Urothelium cell line (cell line): Measurements from ENCODE around the gene FAM174C.
"Not testable (repeated sequence)": the region's sequence is repeated elsewhere in the genome, so short reads cannot be mapped to it uniquely, and the experiment has no call there.

ENCODE experiments used
- DNase-seq: peaks from one replicate; pipeline ENCODE4 v3.0.0; 2011; ENCODE audit warnings: low spot score, mixed read lengths
- FAIRE-seq: peaks from 2 replicates; lab custom pipeline; 2011; peaks lifted over from hg19 to GRCh38; lab: Jason Lieb, UNC

The FAM174C gene

GRCh38 chr19:1316466-1316865 is 41.1 kb downstream of the FAM174C start:
- FAIRE-seq (no peak), DNase-seq (no peak)

- no peak for DNase-seq
These were observed 42.1 kb downstream of the FAM174C start for GRCh38 chr19:1317274-1318003.

DNA sequence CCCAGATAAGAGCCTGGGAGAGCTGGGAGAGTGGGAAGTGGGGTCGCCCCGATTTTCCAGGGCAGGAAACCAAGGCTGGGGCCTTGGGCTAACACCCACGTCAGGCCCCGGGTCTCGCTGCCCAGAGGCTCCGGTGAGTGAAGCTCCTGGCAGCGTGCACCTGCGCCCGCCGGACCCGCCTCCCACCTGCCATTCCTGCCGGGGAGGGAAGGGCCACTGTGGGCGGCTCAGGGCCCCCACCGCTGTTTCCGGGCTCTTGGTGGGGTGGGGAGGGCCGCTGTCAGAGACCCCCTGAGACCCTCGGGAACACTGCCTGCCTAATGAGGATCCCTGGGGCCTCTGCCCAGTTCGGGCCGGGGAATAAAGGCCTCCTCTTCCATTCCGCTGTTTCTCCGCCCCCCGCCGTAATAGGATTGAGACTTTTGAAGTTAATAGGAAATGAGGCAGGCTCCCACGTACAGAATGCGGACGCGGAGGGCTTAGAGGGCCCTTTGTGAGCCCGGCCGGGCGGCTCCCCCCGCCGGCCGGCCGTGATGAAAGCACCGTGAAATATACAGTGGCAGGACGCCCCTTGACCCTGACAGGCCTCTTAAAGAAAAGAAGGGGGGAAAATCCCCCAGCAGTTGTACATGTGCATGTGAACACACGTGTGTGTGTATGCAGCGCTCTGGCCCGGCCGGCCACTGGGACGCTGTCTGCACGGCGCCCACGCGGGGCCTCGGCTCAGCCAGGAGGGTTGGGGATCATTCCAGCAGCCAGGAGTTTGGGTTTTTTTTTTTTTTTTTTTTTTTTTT is 43.5 kb downstream of the FAM174C start:
- DNase-seq = no peak
- FAIRE-seq = no peak

More at GRCh38 chr19:1317274-1318003, 42.1 kb downstream of the FAM174C start:
- no peak for FAIRE-seq

GRCh38 chr19:1320282-1320650 is 44.9 kb downstream of the FAM174C start:
- not testable (repeated sequence) for DNase-seq, FAIRE-seq

DNA sequence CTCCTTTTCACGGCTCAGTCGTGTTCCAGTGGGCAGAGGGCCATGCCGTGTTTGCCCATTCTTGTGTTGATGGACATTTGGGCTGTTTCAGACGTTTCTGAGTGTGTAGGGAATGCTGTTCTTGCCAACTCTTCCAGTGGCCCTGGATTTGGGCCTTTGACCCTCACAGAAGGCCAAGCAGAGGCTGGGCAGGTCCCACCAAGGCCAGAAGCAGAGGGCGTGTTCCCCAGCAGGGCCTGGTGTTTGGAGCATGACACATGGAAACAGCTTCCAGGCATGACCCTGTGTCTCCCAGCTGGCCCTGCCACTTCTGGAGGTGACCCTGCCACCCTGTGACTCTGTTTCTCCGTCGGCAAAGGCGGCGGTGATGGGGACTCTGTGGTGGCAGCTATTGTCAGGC is 46.2 kb downstream of the FAM174C start:
- no peak for FAIRE-seq
- DNase-seq = no peak

DNA sequence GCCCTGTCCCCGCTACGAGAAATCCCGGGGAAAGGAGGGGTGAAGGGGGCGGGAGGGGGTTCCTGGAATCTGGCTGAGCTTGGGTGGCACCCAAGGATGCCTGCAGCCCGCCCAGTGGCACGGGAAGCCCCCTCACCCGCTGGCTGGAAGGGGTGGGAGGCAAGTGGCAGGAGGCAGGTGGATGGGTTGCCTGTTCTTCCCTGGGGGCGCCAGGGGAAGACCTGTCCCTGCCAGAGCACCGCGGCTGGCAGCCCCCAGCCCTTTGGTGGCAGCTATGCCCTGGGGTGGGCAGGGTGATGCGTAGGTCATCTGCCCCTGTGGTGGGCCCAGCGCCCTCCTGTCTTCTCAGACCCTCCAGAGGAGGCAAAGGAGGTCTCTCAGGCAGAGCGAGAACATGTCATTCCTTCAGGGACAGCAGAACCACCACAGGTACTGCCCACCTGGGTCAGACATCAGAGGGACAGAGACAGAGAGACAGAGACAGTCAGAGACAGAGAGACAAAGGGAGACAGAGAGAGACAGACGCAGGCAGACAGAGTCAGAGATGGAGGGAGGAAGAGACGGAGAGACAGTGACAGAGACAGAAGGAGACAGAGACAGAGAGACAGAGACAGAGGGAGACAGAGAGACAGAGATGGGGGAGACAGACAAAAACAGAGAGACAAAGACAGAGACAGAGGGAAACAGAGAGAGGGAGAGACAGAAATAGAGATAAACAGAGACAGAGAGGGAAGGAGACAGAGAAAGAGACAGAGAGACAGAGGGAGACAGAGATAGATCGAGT is 47.1 kb downstream of the FAM174C start:
- FAIRE-seq (no peak), DNase-seq (no peak)

DNA sequence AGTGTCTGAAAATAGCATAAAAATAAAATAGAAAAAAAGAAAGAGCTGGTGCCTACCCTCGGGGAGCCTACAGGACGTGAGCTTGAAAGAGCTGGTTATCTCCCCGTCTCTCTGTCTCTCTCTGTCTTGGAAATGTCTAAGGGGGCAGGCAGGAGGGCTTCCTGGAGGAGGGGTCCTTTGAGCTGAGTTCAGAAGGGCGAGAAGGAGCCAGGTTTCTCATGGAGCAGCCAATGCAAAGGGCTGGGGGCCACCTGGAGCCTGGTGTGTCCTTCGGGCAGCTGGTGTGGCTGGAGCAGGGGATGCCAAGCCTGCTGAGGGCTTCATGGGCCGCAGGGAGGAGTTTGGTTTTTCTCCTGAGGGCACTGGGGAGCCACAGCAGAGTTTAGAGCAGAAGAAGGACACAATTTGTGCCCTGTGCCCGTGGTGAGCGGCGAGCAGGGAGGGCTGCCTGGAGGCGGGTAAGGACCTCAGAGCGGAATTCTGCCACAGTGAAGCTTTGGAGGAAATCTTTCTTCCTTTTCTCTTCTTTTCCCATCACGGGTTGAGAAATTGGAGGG is 49.0 kb downstream of the FAM174C start:
- DNase-seq (no peak), FAIRE-seq (no peak)

DNA sequence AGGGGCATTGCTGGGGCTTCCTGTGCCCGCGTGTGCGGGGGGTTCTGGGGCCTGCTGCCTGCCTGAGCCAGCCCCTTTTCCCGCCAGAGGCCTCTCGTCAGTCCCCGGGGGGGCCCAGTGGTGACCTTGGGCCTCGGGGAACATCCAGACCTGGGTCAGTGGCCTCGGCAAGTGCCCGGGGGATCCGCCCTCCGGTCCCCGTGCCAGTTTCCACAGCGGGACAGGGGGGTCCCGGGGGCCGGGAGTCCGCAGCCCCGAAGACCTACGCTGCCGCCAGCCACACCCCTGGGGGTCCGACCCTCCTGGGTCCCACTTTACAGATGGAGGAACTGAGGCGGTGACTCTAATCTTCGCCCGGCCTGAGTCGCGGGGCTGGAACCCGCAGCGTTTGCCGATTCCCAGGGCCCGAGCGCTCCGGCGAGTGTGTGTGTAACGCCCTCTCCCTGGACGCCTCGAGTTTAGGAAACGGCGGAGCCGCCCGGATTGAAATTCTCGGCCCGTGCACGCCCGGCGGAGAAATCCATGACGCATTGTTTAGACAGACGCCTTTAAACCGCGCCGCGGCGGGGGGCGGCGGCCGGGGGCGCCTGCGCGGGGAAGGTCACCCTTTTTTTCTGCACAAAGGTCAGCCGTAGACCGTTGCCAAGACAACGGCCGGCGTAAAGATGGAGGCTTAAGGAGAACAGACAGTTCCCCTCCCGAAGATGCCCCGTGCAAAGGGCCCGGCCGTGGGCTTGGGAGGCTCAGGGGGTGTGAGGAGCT is 49.7 kb downstream of the FAM174C start:
- peak; percentile 77 for DNase-seq

DNA sequence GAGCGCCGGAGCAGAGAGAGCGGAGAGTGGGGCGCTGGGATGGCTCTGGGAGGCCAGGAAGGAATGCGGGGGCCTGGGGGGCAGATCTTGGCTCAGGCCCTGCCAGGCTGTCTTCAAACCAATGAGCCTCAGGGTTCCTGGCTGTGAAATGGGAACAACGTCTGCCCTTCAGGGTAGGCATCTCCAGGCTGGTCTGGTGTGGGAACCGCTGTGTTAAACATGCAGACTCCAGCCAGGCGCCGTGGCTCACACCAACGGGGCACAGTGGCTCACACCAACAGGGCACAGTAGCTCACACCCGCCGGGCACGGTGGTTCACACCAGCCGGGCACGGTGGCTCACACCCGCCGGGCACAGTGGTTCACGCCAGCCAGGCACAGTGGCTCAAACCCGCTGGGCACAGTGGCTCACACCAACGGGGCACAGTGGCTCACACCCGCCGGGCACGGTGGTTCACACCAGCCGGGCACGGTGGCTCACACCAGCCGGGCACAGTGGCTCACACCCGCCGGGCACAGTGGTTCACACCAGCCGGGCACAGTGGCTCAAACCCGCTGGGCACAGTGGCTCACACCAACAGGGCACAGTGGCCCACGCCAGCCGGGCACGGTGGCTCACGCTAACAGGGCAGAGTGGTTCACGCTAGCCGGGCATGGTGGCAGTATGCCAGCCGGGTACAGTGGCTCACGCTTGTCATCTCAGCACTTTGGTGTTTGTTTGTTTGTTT is 50.4 kb downstream of the FAM174C start:
- DNase-seq = no peak
- no peak for FAIRE-seq

More for the DNA sequence above, 49.7 kb downstream of the FAM174C start:
- no peak for FAIRE-seq

GRCh38 chr19:1327125-1327524 is 51.8 kb downstream of the FAM174C start:
- DNase-seq (no peak), FAIRE-seq (no peak)
